Activated CD8-positive, alpha-beta memory T cell treated with anti-CD3 and anti-CD28 coated beads for 1 hour (primary cell): Measurements from ENCODE around the gene MISP.
"Not testable (repeated sequence)": the region's sequence is repeated elsewhere in the genome, so short reads cannot be mapped to it uniquely, and the experiment has no call there.

Source experiments
- DNase-seq, 2 donors: peaks; one replicate each; pipeline ENCODE4 v3.0.0-alpha.2; 2020; ENCODE audit warnings: low read depth in 1 of 2; ENCODE audit errors: extremely low read depth in 1 of 2

MISP gene

GRCh38 chr19:750640-751423, at the start of gene MISP:
Gene MISP, plus strand, starts transcription at chr19:751112. Its CDS starts 5,835 bp downstream, at chr19:756947.
- no peak for DNase-seq

- not testable (repeated sequence) for DNase-seq
These were observed 48.1 kb upstream of the MISP start for GRCh38 chr19:702847-703246.

- no peak for DNase-seq
These were observed 47.6 kb upstream of the MISP start for GRCh38 chr19:703329-703650.

GRCh38 chr19:703651-704446, 47.1 kb upstream of the MISP start:
- DNase-seq, result peak in 1 of 2 donors; percentile 45

- DNase-seq, result no peak
These were observed 46.5 kb upstream of the MISP start for GRCh38 chr19:704447-704741.

GRCh38 chr19:708154-709143, 42.5 kb upstream of the MISP start, which contains the start of gene PALM:
Gene PALM, plus strand, starts transcription at chr19:708935. Its CDS starts 212 bp downstream, at chr19:709147.
- DNase-seq, result no peak

- DNase-seq, result no peak
These were observed 41.5 kb upstream of the MISP start for GRCh38 chr19:709196-709964.

- no peak for DNase-seq
These were observed 40.8 kb upstream of the MISP start for GRCh38 chr19:709965-710571.

GRCh38 chr19:710767-711166, 40.1 kb upstream of the MISP start:
- no peak for DNase-seq

GRCh38 chr19:711254-711653, 39.7 kb upstream of the MISP start:
- DNase-seq, result no peak

- DNase-seq, result no peak
These were observed 35.6 kb upstream of the MISP start for GRCh38 chr19:715347-715746.

- no peak for DNase-seq
These were observed 32.5 kb upstream of the MISP start for GRCh38 chr19:718251-718951.

- no peak for DNase-seq
These were observed 31.9 kb upstream of the MISP start for GRCh38 chr19:718991-719512.

GRCh38 chr19:719636-720344, 31.1 kb upstream of the MISP start:
- no peak for DNase-seq

- no peak for DNase-seq
These were observed 30.4 kb upstream of the MISP start for GRCh38 chr19:720345-721160.

- no peak for DNase-seq
These were observed 28.3 kb upstream of the MISP start for GRCh38 chr19:722553-723101.

GRCh38 chr19:723247-723646, 27.7 kb upstream of the MISP start:
- no peak for DNase-seq
